Hematopoietic multipotent progenitor cell treated with erythropoietin and hydrocortisone succinate and interleukin-3 and kit ligand, for 15 days (in vitro differentiated cells): ENCODE measurements around the gene SOX6.
"Not testable (repeated sequence)": the region's sequence is repeated elsewhere in the genome, so short reads cannot be mapped to it uniquely, and the experiment has no call there.

ENCODE experiments used
- DNase-seq: peaks from one replicate; pipeline ENCODE4 v3.0.0-alpha.2; 2015; ENCODE audit warnings: low spot score

The SOX6 gene

DNA sequence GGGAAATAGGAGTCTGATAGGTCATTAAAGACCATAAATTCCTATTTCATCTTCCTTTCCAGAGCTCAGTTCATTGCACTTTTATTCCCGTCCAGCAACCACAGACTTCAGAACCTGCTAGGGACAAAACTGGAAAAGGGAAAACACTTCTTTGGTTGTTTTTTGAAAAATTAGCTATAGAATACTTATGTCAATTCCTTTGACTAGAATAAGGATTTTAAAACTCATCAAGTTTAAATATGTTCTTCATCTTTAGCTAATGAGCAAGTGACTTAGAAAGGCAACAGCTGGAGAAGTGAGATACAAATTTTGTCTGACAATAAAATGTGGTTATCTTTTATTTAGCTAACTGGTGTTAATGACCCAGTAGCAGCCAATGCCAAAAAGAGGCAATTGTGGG lies 206.9 kb downstream of the SOX6 start:
- no peak for DNase-seq

DNA sequence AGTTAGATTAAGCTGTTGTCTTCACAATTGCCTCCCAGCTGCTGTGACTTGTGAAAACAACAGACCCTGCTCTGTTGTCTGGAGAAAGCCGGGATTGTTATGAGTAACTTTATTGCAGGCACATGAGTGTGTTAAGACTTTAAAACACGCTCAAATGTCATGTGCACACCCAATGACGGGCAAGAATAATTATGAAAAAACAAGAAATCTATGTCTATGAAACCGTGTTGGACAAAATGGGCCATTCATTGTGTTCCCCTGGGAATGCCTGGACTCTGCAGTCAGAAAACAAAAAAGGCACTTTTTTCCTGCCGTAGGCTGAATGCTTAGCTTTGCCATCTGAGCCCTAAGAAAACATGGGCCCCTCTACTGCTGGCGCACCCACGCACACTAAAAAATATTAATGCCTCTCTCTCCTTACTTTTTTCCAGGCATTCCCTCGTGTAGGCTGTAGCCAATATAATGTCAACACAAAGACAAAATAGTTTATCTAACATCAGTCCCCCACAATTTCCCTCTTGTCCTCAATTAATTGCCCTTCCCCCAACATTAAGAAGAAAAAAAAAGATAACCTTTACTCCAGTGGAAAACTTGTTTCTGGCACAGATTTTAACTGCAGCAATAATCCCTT lies 207.9 kb downstream of the SOX6 start:
- no peak for DNase-seq

DNA sequence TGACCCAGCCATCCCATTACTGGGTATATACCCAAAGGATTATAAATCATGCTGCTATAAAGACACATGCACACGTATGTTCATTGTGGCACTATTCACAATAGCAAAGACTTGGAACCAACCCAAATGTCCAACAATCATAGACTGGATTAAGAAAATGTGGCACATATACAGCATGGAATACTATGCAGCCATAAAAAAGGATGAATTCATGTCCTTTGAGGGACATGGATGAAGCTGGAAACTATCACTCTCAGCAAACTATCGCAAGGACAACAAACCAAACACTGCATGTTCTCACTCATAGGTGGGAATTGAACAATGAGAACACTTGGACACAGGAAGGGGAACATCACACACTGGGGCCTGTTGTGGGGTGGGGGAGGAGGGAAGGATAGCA lies 209.4 kb downstream of the SOX6 start:
- DNase-seq = not testable (repeated sequence)

DNA sequence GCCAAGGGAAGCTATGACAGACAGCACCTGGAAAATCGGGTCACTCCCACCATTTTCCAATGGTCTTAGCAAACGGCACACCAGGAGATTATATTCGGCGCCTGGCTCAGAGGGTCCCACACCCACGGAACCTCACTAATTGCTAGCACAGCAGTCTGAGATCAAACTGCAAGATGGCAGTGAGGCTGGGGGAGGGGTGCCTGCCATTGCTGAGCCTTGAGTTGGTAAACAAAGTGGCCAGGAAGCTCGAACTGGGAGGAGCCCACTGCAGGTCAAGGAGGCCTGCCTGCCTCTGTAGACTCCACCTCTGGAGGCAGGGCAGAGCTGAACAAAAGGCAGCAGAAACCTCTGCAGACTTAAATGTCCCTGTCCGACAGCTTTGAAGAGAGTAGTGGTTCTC lies 214.7 kb downstream of the SOX6 start:
- DNase-seq = not testable (repeated sequence)

DNA sequence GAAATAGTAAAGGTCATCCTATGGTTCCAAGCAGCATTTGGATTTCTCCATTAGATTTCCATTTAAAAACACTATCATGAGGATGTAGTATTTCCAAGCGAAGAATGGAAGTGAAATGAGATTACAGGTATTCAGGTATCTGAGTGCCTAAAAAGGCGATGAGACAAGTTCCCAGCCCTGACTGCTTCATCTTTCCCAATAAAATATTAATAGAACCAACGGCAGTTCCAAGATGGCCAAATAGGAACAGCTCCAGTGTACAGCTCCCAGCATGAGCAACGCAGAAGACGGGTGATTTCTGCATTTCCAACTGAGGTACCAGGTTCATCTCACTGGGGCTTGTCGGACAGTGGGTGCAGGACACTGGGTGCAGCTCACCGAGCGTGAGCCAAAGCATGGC lies 215.2 kb downstream of the SOX6 start:
- DNase-seq = not testable (repeated sequence)

DNA sequence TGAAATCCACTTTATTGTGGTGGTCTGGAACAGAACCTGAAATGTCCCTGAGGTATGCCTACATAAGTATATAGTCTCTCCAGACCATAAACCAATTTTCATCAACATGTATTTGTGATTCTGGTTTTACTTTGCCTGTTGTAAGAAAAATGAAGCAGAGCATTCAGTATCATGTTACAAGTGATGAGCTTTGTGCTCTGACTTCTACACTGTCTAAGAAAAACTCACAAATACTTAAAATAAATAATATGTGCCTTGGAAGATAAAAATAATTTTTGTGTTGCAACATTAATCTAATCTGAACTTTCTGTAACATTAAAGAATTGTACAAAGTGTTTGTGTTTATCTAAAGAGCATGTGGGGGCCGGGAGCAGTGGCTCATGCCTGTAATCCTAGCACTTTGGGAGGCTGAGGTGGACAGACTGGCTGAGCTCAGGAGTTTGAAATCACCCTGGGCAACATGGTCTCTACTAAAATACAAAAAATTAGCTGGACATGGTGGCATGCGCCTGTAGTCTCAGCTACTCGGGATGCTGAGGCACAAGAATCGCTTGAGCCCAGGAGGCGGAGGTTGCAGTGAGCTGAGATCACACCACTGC lies 219.5 kb downstream of the SOX6 start:
- no peak for DNase-seq

DNA sequence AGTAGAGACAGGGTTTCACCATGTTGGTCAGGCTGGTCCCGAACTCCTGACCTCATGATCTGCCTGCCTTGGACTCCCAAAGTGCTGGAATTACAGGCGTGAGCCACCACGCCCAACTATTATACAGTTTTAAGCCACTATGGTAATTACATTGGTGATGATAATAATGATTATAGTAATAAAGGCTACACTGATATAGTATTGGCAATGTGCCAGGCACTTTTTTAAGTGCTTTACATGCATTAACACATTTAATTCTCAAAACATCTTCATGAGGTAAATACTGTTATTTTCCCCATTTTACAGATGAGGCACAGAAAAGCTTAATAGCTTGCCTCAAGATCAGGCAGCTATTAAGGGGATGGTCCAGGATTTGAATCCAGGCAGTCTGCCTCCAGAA lies 222.5 kb downstream of the SOX6 start:
- no peak for DNase-seq

DNA sequence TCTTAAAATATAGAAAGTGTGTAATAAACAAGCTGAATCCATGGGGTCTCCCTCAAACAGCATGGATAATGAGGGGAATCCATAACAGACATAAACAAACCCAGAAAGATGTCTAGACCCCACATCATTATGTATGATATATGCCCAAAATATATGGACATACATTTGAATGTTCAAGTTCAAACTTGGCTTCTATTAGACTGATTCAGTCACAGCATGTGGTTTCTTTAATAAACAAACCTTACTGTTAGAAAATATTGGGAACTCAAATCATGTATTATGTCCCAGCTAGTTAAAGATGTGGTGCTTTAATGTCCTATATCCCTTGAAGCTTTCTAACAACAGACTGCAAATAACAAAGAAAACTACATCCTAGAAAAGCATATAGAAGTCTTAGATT lies 228.6 kb downstream of the SOX6 start:
- no peak for DNase-seq

DNA sequence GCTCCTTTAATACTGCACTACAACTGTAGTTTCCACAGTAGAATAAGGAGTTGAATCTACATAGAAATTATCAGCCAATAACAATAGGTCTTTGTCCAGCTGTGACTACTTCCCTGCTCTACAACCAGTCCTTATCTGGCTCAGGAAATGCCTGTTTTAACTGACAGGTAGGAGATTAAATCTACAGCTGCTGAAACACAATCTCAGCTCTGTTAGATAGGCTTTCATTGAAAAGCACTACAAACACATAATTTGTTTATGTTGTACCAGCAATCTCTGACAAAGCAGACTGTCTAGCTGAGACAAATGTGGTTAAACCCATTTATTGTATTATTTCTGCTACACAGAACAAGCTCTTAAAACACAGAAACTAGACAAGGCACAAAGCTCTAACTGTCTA lies 230.0 kb downstream of the SOX6 start:
- DNase-seq = no peak

DNA sequence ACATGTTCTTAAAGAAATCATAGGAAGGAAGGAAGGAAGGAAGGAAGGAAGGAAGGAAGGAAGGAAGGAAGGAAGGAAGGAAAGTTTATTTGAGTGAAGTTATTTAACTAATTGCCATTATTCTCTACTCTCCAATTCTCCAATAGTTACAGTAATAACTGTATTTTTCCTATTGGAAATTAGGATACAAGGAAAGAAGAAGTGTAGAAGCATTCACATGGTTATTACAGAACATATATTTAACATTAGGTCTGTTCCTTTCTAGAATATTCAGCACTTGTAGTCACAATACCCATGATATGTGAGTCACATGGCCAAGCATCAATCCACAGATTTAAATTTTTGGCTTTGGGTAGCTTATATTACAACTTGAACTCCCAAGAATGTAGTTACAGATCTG lies 230.6 kb downstream of the SOX6 start:
- DNase-seq = no peak

DNA sequence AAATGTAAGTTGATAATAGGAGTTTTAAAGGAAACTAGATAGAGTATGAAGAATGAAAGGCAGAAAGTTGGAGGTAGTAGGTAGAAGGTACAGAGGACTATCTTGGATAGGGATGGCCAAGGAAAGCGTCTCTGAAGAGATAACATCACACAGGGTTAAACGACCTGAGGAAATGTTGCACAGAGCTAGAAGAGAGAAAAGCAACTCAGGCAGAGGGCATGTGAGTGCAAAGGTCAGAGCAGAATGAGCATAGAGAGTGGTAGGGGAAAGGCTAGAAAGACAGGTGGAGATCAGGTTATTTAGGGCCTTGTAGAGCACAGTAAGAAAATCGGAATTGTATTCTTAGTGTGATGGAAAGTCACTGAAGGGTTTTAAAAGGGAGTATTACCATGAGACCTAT lies 232.0 kb downstream of the SOX6 start:
- DNase-seq = no peak

DNA sequence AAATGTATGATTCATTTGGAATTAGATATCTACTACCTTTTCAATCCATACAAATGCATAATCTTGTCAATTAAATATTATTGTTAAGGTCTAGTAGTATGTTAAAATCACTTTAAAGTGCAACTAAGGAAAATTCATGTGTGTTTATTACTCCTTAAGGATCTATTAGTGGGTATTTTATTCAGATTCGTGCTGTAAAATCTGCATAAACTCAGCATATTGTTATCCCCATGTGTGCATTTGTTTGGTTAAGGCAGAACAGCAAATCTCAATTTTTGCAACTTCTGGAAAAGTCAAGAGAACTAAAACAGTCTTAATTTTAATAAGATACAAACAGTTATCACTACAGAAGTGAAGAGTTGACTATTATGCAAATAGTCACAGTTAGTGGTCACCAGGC lies 234.5 kb downstream of the SOX6 start:
- DNase-seq = no peak

DNA sequence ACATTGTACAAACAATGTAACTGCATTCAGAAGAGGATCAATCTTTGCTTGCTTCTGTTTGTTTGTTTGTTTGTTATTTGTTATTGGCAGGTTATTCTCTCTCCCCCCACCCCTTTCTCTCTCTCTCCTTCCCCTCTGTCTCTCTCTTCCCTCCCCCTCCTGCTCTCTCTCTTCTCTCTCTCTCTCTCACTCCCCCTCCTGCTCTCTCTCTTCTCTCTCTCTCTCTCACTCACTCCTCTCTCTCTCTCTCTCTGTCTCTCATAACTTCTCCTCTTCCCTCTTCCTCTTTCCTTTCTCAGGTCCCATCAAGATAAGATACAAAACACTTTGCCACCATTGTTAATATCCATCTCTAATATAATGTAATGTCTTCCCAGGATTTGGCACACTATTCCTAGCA lies 236.3 kb downstream of the SOX6 start:
- no peak for DNase-seq

DNA sequence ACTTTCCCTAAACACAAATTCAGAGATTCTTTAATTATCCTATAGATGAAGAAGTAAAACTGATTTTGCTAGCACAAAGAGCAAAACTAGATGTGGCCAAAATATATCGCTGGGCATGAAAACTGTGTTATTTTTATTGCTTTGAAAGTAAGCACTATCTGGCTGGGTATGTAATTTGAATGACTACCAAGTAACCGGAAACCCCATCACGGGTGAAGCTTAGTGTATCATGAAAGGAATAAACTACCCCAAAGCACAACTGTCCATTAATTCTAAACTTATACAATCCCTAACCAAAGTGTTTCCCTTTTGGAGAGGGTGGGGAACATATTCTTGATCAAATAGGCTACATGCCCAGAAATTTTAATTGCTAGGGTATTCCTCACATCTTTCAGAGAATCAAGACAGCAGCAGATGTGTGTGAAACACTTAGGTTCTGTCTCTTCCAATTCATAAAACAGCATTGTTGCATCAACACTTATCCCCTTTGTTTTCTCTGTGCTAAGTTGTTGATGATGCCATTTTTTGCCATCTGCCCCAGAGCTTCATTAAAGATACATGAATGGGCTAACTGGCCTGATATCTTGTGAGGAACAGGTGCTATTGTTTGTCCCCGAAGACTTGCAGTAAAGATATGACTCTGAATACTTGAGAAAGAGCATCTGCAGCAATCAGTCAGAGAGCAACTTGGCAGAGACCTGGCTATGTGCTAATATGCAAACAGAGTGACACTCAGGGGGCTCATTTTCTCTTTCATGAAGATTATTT lies 238.2 kb downstream of the SOX6 start:
- no peak for DNase-seq

DNA sequence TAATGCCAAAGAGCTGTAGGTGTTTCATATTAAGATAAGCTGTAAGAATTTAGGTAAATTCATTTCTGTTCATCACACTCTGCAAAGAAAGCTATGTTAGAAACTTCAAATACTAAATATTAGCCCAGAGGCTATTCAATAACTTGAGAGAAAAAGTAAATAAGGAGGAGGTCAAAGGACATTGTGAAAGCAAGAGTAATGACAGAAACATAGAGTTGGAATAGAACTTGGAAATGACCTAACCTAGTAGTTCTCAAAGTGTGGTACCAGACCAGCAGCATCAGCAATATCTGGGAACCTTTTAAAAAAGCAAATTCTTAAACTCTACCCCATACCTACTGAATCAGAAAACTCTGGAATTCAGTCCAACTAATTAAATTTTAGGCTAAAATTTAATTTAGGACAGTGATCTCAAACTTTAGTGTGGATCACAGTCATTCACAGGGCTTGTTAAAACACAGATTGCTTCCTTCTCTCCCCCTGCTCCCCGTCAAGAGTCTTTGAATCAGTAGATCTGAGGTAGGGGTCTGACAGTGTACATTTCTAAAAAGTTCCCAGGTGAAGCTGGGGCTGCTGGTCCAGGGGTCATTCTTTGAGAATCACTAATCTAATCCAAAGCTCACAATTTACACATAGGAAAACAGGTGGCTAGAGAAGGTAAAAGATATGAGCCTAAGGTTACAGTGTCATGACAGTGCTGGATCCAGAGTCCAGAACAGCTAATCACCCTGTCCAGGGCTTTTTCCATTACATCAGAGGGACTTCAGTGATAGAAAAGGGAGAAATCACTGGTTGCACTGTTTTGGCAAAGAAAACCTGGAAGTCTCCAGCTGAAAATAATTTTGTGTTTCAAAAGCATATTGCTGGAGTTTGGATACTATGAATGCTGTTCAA lies 241.1 kb downstream of the SOX6 start:
- DNase-seq = no peak

DNA sequence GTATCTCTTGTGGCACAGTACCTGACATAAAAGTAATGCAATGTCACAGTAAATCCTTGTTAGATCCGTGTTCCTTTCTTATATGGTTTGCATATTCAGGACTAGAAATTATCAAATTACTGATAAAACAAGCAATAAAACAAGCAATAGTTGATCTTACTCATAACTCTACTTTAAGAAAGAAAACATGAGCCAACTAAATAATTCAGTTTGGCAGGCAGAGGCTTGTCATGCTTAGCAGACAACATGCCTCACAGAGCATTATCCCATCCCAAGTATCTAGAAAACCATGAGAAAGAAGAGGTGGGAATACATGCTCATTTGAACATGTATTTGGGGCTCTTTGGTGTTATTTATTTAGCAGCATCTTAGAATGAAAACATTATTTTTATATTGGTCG lies 241.9 kb downstream of the SOX6 start:
- no peak for DNase-seq

DNA sequence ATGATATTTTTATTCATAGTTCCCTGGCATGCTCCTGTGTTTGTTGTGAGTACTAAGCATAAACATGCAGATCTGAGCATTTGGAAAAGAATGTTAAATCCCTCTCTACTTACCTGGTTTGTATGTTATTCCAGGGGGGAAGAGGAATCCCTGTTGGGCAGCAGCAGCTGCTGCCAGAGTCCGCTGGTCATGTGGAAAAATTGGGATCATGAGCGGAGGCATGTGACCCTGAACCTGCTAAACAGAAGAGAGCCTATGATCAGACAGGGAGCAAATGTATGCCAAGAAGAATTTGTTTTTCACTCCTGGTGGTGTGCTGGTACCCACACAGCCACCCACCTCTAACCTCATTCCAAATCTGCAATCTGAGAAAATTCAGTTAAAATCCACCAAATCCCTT lies 244.7 kb downstream of the SOX6 start:
- no peak for DNase-seq

DNA sequence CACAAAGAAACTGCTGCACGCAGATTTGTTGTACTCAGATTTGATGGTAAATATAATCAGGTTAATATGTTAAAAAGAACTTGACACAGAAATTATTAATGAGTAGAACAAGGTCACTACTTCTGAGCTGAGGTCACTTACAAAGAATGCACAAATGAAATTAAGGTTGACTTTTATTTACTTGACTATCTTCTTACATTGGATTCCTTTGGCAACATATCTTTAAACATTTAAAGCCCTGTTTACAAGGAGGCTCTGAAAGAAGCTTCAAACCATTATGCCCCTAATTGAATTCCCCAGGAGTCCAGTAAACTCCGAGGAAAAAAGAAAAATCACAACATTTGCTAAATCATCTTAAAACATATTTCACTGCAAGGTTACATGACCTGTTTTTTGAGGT lies 245.5 kb downstream of the SOX6 start:
- no peak for DNase-seq

DNA sequence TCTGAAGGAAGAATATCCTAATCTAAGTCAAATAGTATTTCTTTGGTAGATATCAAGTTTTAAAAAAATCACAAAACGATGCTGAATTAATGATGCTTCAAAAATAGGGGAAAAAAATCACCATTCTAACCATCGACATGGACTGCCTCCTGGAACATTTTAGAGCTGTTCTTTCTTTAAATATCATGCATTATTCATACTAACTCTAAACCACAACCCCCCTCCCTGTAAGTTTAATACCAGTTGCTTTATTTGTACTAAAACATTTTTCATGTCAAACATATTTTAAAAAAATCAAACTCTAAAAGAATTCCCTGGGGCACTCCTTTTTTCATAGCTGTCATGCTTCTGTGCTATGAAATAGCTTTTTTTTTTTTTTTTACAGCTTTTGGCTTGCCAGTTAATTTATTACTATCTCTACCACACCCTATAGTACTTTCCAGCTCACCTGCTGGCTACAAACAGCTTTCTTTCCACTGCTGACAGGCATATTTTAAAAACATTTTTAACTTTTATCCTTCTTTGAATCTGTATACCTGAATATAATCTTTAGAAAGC lies 256.9 kb downstream of the SOX6 start:
- DNase-seq = no peak

DNA sequence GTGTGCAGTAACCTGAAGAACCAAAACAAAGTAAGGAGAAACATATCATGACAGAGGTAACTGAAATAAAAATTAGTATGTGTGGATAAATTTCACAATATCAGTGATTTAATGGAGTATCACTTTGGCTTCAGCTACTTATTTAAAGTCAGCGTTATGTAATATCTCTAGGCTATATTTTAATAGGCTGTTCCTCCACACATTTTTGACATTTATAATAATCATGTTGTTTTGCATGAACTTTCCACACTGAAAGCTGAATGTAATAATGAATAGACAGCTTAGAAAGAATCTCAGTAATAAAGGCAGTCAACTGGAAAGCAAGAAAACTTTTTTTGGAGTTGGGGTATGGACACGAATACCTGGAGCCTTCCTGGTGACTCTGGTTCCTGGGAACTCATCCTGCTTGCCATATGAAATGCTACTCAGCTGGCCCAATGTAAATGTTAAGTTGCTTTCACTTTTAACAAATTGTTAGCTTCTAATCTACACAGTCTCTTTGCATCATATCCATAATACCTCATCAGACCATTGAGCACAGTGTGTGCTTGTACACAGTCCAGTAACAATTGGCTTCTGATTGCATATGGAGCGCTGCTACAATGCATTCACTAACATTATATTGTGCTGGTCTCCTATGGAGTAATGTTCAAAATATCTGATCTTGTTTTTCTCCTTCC lies 257.7 kb downstream of the SOX6 start:
- no peak for DNase-seq

DNA sequence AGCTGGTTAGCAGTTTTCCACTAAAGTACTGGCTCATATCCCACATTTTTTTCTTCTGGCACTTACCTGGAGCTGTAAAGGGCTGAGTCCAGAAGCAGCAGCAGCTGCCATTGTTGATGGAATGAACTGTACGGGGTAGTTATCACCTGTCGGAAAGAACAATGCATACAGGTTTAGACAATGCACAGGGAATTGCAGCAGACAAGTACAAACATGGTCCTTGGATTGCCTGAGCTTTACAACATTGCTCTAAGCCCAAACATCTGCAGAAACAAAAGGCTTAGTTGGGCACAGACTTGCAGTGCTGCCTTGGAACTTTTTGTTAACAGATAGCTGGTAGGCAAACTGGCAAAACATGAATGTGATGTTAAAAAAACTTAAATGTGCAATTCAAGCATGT lies 258.8 kb downstream of the SOX6 start:
- no peak for DNase-seq

DNA sequence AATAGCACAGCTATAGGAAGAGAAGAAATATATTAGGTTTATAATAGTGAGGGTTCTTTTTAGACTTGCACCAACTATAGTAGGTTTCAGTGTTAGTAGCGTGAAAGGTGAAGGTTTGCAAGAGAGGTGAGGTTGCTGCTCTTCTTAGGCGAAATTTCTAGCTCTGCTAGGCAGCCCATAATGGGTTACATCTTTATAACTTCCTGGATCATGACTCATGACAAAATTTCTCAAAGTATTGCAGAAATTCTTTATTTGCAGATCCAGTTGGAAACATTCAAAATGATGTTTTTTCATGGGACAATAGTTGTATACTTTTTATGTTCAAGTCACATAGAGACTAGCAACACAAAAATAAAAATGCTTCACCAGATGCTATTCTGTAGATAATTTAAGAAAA lies 260.0 kb downstream of the SOX6 start:
- DNase-seq = no peak
